ENCODE data around the gene PMPCA. TPM values are rescaled to one million over a fixed set of nuclear protein-coding genes. Genes with fewer than 3 reads are reported as not detected.

The PMPCA gene
- total RNA-seq, 4 donors from 2014 or later, result 14.8 to 33.3 (median 29.8) TPM

- no peak for TF ChIP-seq CTCF (IDR thresholded peaks at IDR 0.05; ENCODE audit: low read depth)
Measured at GRCh38 chr9:136409557-136410455, 652 bp upstream of the PMPCA start.

GRCh38 chr9:136411378-136411777 is 920 bp downstream of the PMPCA start:
- TF ChIP-seq CTCF (IDR thresholded peaks at IDR 0.05; ENCODE audit: low read depth), result no peak

GRCh38 chr9:136412962-136413361 is 2.5 kb downstream of the PMPCA start:
- no peak for TF ChIP-seq CTCF (IDR thresholded peaks at IDR 0.05; ENCODE audit: low read depth)

- no peak for TF ChIP-seq CTCF (IDR thresholded peaks at IDR 0.05; ENCODE audit: low read depth)
Measured at GRCh38 chr9:136416427-136416826, 6.0 kb downstream of the PMPCA start.

GRCh38 chr9:136416914-136417313 is 6.5 kb downstream of the PMPCA start:
- TF ChIP-seq CTCF (IDR thresholded peaks at IDR 0.05; ENCODE audit: low read depth), result no peak

- TF ChIP-seq CTCF (IDR thresholded peaks at IDR 0.05; ENCODE audit: low read depth), result no peak
Measured at GRCh38 chr9:136418182-136419091, 8.0 kb downstream of the PMPCA start.

GRCh38 chr9:136419092-136419420 is 8.6 kb downstream of the PMPCA start:
- no peak for TF ChIP-seq CTCF (IDR thresholded peaks at IDR 0.05; ENCODE audit: low read depth)

Data from subcutaneous adipose tissue (tissue), 4 donors.